Stomach (tissue), 9 donors: ENCODE results near the gene PERM1. TPM values are rescaled to one million over a fixed set of nuclear protein-coding genes. Genes with fewer than 3 reads are reported as not detected.

Source experiments
- DNase-seq, 2 donors: peaks; one replicate each; pipeline versions ENCODE4 v3.0.0 to v3.0.0-alpha.2; 2013 to 2019
- H3K27ac ChIP-seq, 5 donors: fragments of 200-600 bp in 4 of 5; sonication (generic) in 4 of 5; one replicate each; pipeline ENCODE4 v1.5.1; 2013 to 2019; ENCODE audit warnings: mild to moderate bottlenecking in 1 of 5, moderate library complexity in 1 of 5
- H3K27me3 ChIP-seq, 3 donors: fragments of 200-600 bp; sonication (generic); one replicate each; pipeline ENCODE4 v1.5.1; 2017 to 2019; ENCODE audit warnings: mixed run types in 1 of 3
- H3K36me3 ChIP-seq, 4 donors: fragments of 200-600 bp; sonication (generic); 1 replicate in 3 of 4; 2 replicates in 1 of 4; pipeline ENCODE4 v1.5.1; 2016 to 2019
- H3K4me1 ChIP-seq, 4 donors: fragments of 200-600 bp; sonication (generic); one replicate each; pipeline ENCODE4 v1.5.1; 2016 to 2019
- H3K4me3 ChIP-seq, 4 donors: fragments of 200-600 bp; sonication (generic) in 3 of 4; one replicate each; pipeline ENCODE4 v1.5.1; 2016 to 2019; ENCODE audit warnings: mild to moderate bottlenecking in 1 of 4
- H3K9me3 ChIP-seq, 4 donors: fragments of 200-600 bp; sonication (generic); one replicate each; pipeline ENCODE4 v1.5.1; 2016 to 2019
- EP300 ChIP-seq: sonication (generic); formaldehyde crosslinking; IDR thresholded peaks from one replicate; pipeline ENCODE4 v1.6.1; 2017; ENCODE audit warnings: antibody characterized with exemption
- POLR2A ChIP-seq, 4 donors: fragments of 450-650 bp; IDR thresholded peaks; one replicate each; pipeline ENCODE4 v1.6.1; 2016; ENCODE audit warnings: antibody characterized with exemption in 4 of 4, control low read depth in 2 of 4, mild to moderate bottlenecking in 1 of 4, moderate library complexity in 1 of 4
- POLR2AphosphoS5 ChIP-seq, 3 donors: sonication (generic); formaldehyde crosslinking; IDR thresholded peaks; one replicate each; pipeline ENCODE4 v1.6.1; 2016; ENCODE audit warnings: antibody characterized with exemption in 3 of 3
- WGBS, 5 donors: extraction: QIAGEN DNeasy Blood & Tissue Kit in 3 of 5; methylation state at CpG; one replicate each; pipeline versions ENCODE4 v1.1.5 to v1.1.7; 2013 to 2018; 5-methylcytosine and 5-hydroxymethylcytosine counted together
- intact Hi-C: fragments of 100-400 bp; cut with DNase I; formaldehyde crosslinking; loops from one replicate; pipeline ENCODE4 v1.15.1; 2023; ENCODE audit warnings: low total_unique reads
- polyA plus RNA-seq, 3 donors: library from polyadenylated mRNA; stranded (reverse); fragments of 200-250 nt; gene quantifications; one replicate each; pipeline ENCODE4 v1.2.3, GENCODE V29; 2013
- total RNA-seq, 5 donors: library from RNA; depleted of rRNA; stranded (reverse); fragments of >200 nt; gene quantifications; one replicate each; pipeline versions ENCODE4 v1.1.0 to v1.2.3, GENCODE V29; 2014 to 2016
- TF ChIP-seq, protein P1 (sequence below), 7 experiments: fragments of 450-650 bp in 4 of 7; fragments of 200-600 bp in 3 of 7; sonication (generic) in 3 of 7; IDR thresholded peaks; one replicate each; pipeline ENCODE4 v1.5.1; 2016 to 2019; ENCODE audit warnings: antibody characterized with exemption in 7 of 7, control low read depth in 2 of 7, mild to moderate bottlenecking in 1 of 7
- donor health status: healthy with polysubstance abuse.
- donor health status: Bipolar disorder and iron deficiency.
- donor health status: healthy.

PERM1 gene
- total and polyA plus RNA-seq, 8 donors: 0.37 to 0.88 (median 0.45) TPM; not detected in 4

DNA sequence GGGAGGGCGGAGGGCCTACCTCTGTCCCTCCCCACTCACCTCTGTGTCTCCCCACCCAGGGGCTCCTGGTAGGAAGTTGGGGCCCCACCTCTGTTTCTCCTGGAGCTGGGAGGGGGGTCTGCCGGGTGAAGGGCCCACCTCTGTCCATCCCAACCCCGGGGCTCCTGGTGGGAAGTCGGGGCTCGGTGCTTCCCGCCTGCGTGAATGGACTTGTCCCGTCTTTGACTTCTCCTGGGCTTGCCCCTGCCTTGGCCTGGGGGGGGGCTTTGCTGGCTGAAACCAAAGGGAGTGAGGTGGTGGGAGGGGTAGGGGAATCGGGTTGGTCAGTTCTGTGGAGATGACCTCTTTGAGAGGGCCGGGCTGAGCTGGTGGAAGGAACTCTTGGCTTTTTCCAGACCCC is 43.8 kb upstream of the PERM1 start:
- TF ChIP-seq, protein P1, sequence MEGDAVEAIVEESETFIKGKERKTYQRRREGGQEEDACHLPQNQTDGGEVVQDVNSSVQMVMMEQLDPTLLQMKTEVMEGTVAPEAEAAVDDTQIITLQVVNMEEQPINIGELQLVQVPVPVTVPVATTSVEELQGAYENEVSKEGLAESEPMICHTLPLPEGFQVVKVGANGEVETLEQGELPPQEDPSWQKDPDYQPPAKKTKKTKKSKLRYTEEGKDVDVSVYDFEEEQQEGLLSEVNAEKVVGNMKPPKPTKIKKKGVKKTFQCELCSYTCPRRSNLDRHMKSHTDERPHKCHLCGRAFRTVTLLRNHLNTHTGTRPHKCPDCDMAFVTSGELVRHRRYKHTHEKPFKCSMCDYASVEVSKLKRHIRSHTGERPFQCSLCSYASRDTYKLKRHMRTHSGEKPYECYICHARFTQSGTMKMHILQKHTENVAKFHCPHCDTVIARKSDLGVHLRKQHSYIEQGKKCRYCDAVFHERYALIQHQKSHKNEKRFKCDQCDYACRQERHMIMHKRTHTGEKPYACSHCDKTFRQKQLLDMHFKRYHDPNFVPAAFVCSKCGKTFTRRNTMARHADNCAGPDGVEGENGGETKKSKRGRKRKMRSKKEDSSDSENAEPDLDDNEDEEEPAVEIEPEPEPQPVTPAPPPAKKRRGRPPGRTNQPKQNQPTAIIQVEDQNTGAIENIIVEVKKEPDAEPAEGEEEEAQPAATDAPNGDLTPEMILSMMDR (IDR thresholded peaks at IDR 0.05): no peak
- TF ChIP-seq POLR2A (IDR thresholded peaks at IDR 0.05) (no peak), POLR2AphosphoS5 (IDR thresholded peaks at IDR 0.05) (no peak), EP300 (no peak)
- Histone ChIP-seq H3K9me3 (no peaks in the 10 kb centered on the region), H3K27me3 (peaks cover 0 to 14% (median under 1%) of the 10 kb centered on the region in 3 donors), H3K27ac (peak overlapping the region in 1 of 5 donors; percentile 75), H3K4me1 (peaks cover 33 to 58% (median 45%) of the 10 kb centered on the region in 4 donors), H3K4me3 (no peak overlapping the region), H3K36me3 (peaks cover 0 to 13% (median 0%) of the 10 kb centered on the region in 4 donors)
- 75 to 88% (median 81%) methylated on average over 6 to 10 of the region's 10 CpGs for WGBS, 5 donors
- intact Hi-C loops: no loop called here
- DNase-seq: no peak

DNA sequence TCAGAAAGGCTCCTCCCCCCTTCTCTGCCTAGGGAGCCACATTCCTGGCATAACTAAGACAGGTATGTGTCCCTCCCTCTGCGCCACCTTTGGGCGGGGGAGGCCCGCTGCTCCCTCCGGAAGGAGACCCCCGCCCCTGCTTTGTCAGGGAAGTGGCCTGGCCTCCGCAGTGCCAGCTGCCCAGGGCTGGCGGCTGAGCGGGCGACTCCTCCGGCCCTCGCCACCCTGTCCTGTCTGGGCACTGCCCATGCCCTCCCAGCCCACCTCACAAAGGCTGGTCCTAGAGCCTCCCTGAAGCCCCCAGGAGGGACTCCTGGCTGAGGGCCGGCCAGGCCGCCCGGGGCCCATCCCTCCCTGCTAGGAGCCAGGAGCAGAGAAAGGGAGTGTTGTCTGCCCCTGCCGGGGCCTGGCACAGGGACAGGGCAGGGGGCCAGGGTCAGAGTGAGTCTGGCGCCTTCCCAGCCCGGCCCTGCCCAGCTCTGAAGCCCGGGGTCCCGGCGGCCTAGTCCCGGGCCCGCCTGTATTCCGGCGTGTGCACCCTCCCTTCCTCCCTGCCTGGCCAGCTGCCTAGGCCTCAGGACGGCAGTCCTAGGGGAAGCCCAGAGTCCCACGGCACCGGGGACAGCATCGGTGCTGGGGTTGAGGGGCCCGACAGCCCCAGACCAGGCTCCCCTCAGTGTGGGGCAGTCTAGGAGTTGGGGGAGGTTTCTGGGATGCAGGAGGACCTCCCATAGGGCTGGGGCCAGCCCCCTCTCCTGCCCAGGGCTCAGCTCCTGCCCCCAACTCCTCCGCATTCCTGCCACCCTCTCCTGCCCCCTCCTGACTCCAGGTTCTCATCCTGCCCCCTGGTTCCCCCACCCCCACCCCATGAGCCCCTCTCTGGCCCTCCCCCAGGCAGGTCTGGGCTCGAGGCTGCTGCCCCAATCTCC is 43.1 kb upstream of the PERM1 start:
- Histone ChIP-seq H3K4me1 (peaks cover 40 to 65% (median 52%) of the 10 kb centered on the region in 4 donors), H3K27me3 (peaks cover 0 to 21% (median 7%) of the 10 kb centered on the region in 3 donors), H3K9me3 (no peaks in the 10 kb centered on the region), H3K27ac (peak overlapping the region; percentile 28 to 75 (median 60)), H3K36me3 (peaks cover 0 to 13% (median 0%) of the 10 kb centered on the region in 4 donors), H3K4me3 (peak overlapping the region; percentile 1 to 31 (median 25))
- intact Hi-C loops: no loop called here
- peak; percentile 76 to 90 for DNase-seq
- TF ChIP-seq POLR2AphosphoS5 (IDR thresholded peaks at IDR 0.05): peak in 1 of 3 donors; percentile 53
- TF ChIP-seq, protein P1 (IDR thresholded peaks at IDR 0.05): no peak
- WGBS, 5 donors: 24 to 60% (median 41%) methylated on average over 3 to 31 of the region's 31 CpGs

DNA sequence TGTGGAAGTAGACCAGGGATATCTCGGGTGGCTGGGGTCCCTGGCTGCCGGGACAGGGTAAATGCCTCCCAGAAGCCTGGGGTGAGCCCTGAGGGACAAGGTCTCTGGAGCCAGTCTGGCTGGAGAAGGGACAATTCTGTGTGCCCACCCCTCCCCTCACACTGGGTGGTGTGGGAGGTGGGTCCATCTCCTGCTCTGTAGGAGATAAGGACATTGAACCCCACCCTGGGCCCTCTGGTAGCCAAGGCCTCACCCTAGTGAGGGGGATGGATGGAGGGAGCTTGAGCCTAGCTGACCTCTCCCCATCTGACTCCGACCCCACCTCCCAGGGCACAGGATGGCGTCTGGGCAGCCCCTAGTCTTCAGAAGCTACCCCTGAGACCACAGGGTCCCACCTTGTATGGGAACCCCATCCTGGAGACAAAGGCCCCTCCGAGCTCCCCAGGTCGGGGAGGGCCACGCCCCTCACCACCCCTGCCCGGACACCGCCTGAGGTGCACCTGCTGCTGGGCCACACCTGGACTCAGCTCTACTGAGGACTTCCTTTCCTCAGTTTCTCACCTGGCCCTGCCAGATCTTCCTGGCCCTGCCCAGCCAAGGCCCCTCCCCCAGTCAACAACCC is 42.4 kb upstream of the PERM1 start:
- 60 to 73% (median 69%) methylated on average over 8 to 9 of the region's 9 CpGs for WGBS, 5 donors
- peak overlapping the region in 2 of 4 donors; percentile 1 to 29 for H3K4me3 ChIP-seq

DNA sequence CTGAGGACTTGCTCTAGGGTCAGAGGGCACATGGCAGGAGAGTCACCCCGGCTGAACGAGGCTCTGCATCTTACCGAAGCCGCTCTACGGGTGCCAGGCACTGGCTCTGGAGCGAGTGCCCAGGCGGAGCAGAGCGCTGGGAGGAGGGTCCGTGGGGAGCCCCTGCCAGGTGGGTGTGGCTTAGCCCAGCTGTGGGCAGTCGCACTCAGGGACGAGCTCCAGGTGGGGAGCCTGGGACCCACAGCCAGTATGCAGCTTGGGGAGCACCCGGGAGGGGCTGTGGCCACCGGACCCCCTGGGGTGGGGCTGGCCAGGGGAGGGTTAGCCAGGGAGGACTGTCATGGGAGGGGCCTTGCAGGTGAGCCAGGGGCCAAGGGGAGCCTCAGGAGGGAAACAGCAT is 41.8 kb upstream of the PERM1 start:
- Histone ChIP-seq H3K4me1 (peaks cover 40 to 70% (median 54%) of the 10 kb centered on the region in 4 donors), H3K36me3 (peaks cover 0 to 13% (median 0%) of the 10 kb centered on the region in 4 donors), H3K27ac (peak overlapping the region in 2 of 5 donors; percentile 74 to 75), H3K27me3 (peaks cover 0 to 22% (median 7%) of the 10 kb centered on the region in 3 donors), H3K4me3 (no peak overlapping the region), H3K9me3 (no peaks in the 10 kb centered on the region)
- intact Hi-C loops: no loop called here
- peak in 1 of 2 donors; percentile 47 for DNase-seq
- WGBS, 5 donors: 27 to 58% (median 50%) methylated on average over 2 to 13 of the region's 13 CpGs
- no peak for TF ChIP-seq EP300
- no peak for TF ChIP-seq POLR2A (IDR thresholded peaks at IDR 0.05)
- TF ChIP-seq, protein P1 (IDR thresholded peaks at IDR 0.05): no peak
- TF ChIP-seq POLR2AphosphoS5 (IDR thresholded peaks at IDR 0.05): no peak

More for the DNA sequence above, 42.4 kb upstream of the PERM1 start:
- intact Hi-C loops: no loop called here
- Histone ChIP-seq H3K4me1 (peaks cover 40 to 65% (median 52%) of the 10 kb centered on the region in 4 donors), H3K27me3 (peaks cover 0 to 22% (median 7%) of the 10 kb centered on the region in 3 donors), H3K36me3 (peaks cover 0 to 13% (median 0%) of the 10 kb centered on the region in 4 donors), H3K9me3 (no peaks in the 10 kb centered on the region), H3K27ac (peak overlapping the region in 3 of 5 donors; percentile 51 to 75 (median 74))
- no peak for TF ChIP-seq EP300
- TF ChIP-seq, protein P1 (IDR thresholded peaks at IDR 0.05): no peak
- no peak for TF ChIP-seq POLR2AphosphoS5 (IDR thresholded peaks at IDR 0.05)
- no peak for TF ChIP-seq POLR2A (IDR thresholded peaks at IDR 0.05)
- no peak for DNase-seq
